Neural progenitor cell (in vitro differentiated cells): ENCODE measurements around the gene POT1.

Source experiments
- EZH2 ChIP-seq: fragments of 200-600 bp; sonication (generic); IDR thresholded peaks from 2 replicates; pipeline ENCODE4 v1.6.1; 2017; ENCODE audit warnings: antibody characterized with exemption, mild to moderate bottlenecking, moderate library complexity
- TF ChIP-seq, protein P1 (sequence below): fragments of 200-600 bp; sonication (generic); IDR thresholded peaks from 2 replicates; pipeline ENCODE4 v1.5.1; 2017; ENCODE audit warnings: antibody characterized with exemption, mild to moderate bottlenecking

DNA sequence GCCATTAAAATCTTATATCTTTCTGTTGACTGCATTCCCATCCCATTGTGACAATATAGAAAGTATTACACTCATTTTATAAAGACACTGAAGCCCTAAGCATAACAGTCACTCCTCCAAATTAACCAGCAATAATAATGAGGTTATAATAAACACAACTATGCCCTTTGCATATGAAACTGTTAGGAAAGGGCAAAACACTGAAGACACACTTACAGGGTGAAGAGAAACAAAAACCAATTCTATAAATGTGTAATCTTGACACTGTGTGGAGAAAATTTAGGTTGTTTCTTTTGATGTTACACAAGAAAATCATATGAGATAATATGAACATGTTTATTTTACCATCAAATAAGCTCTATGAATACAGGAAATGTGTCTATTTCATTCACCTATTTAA, 150.0 kb downstream of the POT1 start:
- no peak for TF ChIP-seq EZH2
- TF ChIP-seq, protein P1, sequence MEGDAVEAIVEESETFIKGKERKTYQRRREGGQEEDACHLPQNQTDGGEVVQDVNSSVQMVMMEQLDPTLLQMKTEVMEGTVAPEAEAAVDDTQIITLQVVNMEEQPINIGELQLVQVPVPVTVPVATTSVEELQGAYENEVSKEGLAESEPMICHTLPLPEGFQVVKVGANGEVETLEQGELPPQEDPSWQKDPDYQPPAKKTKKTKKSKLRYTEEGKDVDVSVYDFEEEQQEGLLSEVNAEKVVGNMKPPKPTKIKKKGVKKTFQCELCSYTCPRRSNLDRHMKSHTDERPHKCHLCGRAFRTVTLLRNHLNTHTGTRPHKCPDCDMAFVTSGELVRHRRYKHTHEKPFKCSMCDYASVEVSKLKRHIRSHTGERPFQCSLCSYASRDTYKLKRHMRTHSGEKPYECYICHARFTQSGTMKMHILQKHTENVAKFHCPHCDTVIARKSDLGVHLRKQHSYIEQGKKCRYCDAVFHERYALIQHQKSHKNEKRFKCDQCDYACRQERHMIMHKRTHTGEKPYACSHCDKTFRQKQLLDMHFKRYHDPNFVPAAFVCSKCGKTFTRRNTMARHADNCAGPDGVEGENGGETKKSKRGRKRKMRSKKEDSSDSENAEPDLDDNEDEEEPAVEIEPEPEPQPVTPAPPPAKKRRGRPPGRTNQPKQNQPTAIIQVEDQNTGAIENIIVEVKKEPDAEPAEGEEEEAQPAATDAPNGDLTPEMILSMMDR: no peak
